Esophagus muscularis mucosa (tissue), 4 donors: ENCODE results near the gene LY9. TPM values are rescaled to one million over a fixed set of nuclear protein-coding genes. Genes with fewer than 3 reads are reported as not detected.

Source experiments
- DNase-seq: peaks from one replicate; pipeline ENCODE4 v3.0.0-alpha.2; 2017; ENCODE audit errors: extremely low spot score
- H3K27ac ChIP-seq, 4 donors: fragments of 200-600 bp; sonication (generic); replicated peaks in 1 of 4; 1 replicate in 3 of 4; 2 replicates in 1 of 4; pipeline ENCODE4 v1.5.1; 2016 to 2019; ENCODE audit warnings: mild to moderate bottlenecking in 1 of 4
- H3K27me3 ChIP-seq, 4 donors: fragments of 200-600 bp; sonication (generic); one replicate each; pipeline versions ENCODE4 v1.5.1 to v1.6.0; 2016 to 2019
- H3K36me3 ChIP-seq, 4 donors: fragments of 200-600 bp; sonication (generic); one replicate each; pipeline ENCODE4 v1.5.1; 2016 to 2019
- H3K4me1 ChIP-seq, 4 donors: fragments of 200-600 bp; sonication (generic); one replicate each; pipeline ENCODE4 v1.5.1; 2016 to 2019
- H3K4me3 ChIP-seq, 4 donors: fragments of 200-600 bp; sonication (generic); 1 replicate in 2 of 4; 2 replicates in 2 of 4; pipeline ENCODE4 v1.5.1; 2016 to 2019; ENCODE audit warnings: mild to moderate bottlenecking in 4 of 4, moderate library complexity in 1 of 4
- H3K9me3 ChIP-seq, 4 donors: fragments of 200-600 bp; sonication (generic); 1 replicate in 3 of 4; 2 replicates in 1 of 4; pipeline ENCODE4 v1.5.1; 2016 to 2019
- CTCF ChIP-seq, 3 experiments: fragments of 200-600 bp in 2 of 3; fragments of 450-650 bp in 1 of 3; sonication (generic) in 2 of 3; IDR thresholded peaks; one replicate each; pipeline ENCODE4 v1.5.1; 2017 to 2019; ENCODE audit warnings: antibody characterized with exemption in 3 of 3, mild to moderate bottlenecking in 2 of 3, moderate library complexity in 1 of 3
- EP300 ChIP-seq: sonication (generic); formaldehyde crosslinking; IDR thresholded peaks from one replicate; pipeline ENCODE4 v1.6.1; 2017; ENCODE audit warnings: antibody characterized with exemption
- POLR2A ChIP-seq: fragments of 450-650 bp; IDR thresholded peaks from one replicate; pipeline ENCODE4 v1.6.1; 2017; ENCODE audit warnings: antibody characterized with exemption, moderate library complexity, mild to moderate bottlenecking, low read depth
- POLR2AphosphoS5 ChIP-seq, 2 donors: sonication (generic); formaldehyde crosslinking; IDR thresholded peaks; one replicate each; pipeline ENCODE4 v1.6.1; 2017; ENCODE audit warnings: antibody characterized with exemption in 2 of 2
- WGBS: methylation state at CpG from one replicate; pipeline ENCODE4 v1.1.5; 2018; 5-methylcytosine and 5-hydroxymethylcytosine counted together
- intact Hi-C: fragments of 100-400 bp; cut with DNase I; formaldehyde crosslinking; loops from one replicate; pipeline ENCODE4 v1.15.1; 2023
- total RNA-seq, 4 donors: library from RNA; depleted of rRNA; stranded (reverse); fragments of >200 nt; gene quantifications; one replicate each; pipeline versions ENCODE4 v1.1.0 to v1.2.1, GENCODE V29; 2016

LY9 gene
- total RNA-seq, 4 donors from 2014 or later: 0.26 to 0.66 TPM; not detected in 2

- H3K9me3 ChIP-seq: no peaks in the 10 kb centered on the region
- no peaks in the 10 kb centered on the region for H3K27me3 ChIP-seq
- no peak overlapping the region for H3K27ac ChIP-seq
- intact Hi-C loops: no loop called here
- TF ChIP-seq POLR2AphosphoS5 (IDR thresholded peaks at IDR 0.05) (no peak), POLR2A (no peak)
- H3K4me1 ChIP-seq: no peaks in the 10 kb centered on the region
- DNase-seq: no peak
- WGBS: 90% methylated on average over 4 of the region's 4 CpGs
- H3K4me3 ChIP-seq: no peak overlapping the region
- H3K36me3 ChIP-seq: no peaks in the 10 kb centered on the region
Measured at GRCh38 chr1:160761046-160761445, 34.9 kb upstream of the LY9 start.

DNA sequence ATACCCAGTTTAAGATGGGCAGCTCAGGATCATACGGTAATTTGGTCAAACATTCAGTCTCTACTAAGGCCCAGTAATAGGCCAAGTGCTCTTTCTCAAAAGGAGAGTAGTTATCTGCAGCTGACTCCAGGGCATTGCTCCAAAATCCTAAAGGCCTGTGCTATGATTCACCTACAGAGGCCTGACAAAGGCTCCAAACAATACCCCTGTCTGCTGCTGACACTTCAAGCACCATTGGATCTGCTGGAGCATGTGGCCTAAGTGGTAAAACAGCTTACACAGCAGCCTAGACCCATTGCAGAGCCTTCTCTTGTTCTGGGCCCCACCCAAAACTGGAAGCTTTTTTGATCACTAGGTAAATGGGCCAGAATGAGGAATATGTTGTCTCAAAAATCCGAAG, 34.1 kb upstream of the LY9 start:
- WGBS: 100% methylated on average over 2 of the region's 2 CpGs

DNA sequence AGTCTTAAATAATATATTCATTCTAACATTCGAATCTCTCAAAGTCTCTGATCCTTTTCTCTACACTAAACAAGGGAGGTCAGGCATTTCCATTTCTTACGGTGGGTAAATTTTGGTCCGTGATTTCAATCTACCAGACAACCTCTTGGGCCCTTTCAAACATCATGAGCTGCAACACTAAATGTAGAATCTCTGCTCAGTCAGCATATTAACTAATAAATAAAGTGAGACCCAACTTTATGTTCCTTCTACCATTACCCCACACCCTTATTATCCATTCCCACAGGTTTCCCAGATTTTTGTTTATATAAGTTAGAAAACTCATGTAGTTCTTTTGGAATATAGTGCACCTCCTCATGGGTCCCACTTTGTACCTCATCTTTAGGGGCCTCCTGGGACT, 32.0 kb upstream of the LY9 start:
- Histone ChIP-seq H3K9me3 (no peaks in the 10 kb centered on the region), H3K4me1 (no peaks in the 10 kb centered on the region), H3K36me3 (no peaks in the 10 kb centered on the region), H3K27me3 (no peaks in the 10 kb centered on the region), H3K27ac (no peak overlapping the region), H3K4me3 (no peak overlapping the region)
- intact Hi-C loops: no loop called here
- TF ChIP-seq CTCF (IDR thresholded peaks at IDR 0.05) (no peak), POLR2AphosphoS5 (IDR thresholded peaks at IDR 0.05) (no peak), POLR2A (no peak), EP300 (no peak)
- DNase-seq: no peak
- WGBS: 83% methylated on average over 3 of the region's 3 CpGs

More for the DNA sequence above, 34.1 kb upstream of the LY9 start:
- Histone ChIP-seq H3K4me1 (no peaks in the 10 kb centered on the region), H3K9me3 (no peaks in the 10 kb centered on the region), H3K36me3 (no peaks in the 10 kb centered on the region), H3K27ac (no peak overlapping the region), H3K27me3 (no peaks in the 10 kb centered on the region), H3K4me3 (no peak overlapping the region)
- intact Hi-C loops: no loop called here
- TF ChIP-seq POLR2A (no peak), CTCF (IDR thresholded peaks at IDR 0.05) (no peak), EP300 (no peak), POLR2AphosphoS5 (IDR thresholded peaks at IDR 0.05) (no peak)
- no peak for DNase-seq

DNA sequence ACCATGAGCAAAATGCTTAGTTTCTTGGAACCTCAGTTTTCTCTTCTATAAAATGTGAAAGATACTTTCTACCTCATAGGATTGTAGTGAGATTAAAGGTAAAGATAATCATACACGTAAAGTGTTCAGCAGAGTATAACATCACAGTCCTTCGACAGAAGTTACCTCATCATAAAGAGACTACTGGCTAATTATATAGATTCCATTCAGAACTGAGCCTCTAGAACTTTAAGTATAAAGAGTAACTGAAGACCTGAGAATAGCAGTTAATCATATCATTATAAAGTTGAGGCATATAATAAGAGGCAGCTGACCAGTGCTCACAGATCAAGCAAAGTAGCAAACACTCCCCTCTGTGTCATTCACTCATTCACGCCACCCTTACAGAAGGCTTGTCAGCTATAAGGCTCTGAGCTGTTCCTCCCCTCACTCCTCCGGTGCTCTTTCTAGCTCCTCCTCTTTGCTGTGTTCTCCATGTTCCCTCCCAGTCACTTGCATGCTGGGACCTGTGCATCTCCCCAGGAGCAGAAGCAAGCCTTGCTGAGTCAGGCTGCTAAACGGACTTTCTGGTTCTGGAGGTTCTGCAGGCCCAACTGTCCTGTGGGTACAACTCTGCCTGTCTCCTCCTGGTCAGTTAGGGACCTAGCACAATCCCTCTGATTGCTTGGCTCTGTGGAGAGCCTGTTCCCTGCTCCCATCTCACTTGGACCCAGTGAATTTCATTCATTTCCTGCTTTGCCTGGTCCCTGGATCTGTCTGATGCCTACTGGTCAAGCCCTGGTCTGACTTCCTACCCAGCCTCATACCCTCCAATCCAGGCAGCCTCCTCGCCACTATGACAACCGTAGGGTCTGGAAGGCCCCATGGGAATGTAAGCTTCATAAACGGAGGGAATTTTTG, 28.3 kb upstream of the LY9 start:
- intact Hi-C loops: no loop called here
- no peak overlapping the region for H3K27ac ChIP-seq
- H3K4me1 ChIP-seq: no peaks in the 10 kb centered on the region
- H3K36me3 ChIP-seq: no peaks in the 10 kb centered on the region
- no peaks in the 10 kb centered on the region for H3K9me3 ChIP-seq
- H3K27me3 ChIP-seq: no peaks in the 10 kb centered on the region
- no peak for DNase-seq
- WGBS: 59% methylated on average over 8 of the region's 8 CpGs
- no peak overlapping the region for H3K4me3 ChIP-seq
- no peak for TF ChIP-seq CTCF (IDR thresholded peaks at IDR 0.05)
- no peak for TF ChIP-seq POLR2A
- TF ChIP-seq POLR2AphosphoS5 (IDR thresholded peaks at IDR 0.05): no peak
- TF ChIP-seq EP300: no peak

DNA sequence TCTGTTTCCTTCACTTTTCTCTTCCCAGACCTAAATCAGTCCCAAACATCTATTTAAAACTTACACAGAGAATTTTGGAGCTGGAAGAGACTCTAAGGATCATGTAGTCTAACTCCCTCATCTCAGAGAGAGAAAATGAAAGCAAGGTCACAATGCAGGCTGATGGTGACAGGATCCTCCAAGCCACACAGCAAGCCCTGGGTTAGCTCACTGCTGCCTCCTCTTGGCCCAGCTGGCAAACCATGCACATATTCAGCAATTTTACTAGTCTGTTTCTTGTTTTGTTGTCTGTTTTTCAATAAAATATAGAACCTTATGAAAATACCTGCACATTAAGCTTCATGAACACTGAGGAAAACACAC, 27.7 kb upstream of the LY9 start:
- no peaks in the 10 kb centered on the region for H3K9me3 ChIP-seq
- no peaks in the 10 kb centered on the region for H3K4me1 ChIP-seq
- no peak overlapping the region for H3K27ac ChIP-seq
- intact Hi-C loops: no loop called here
- TF ChIP-seq CTCF (IDR thresholded peaks at IDR 0.05): peak in 1 of 3 experiments; percentile 29
- no peak for TF ChIP-seq EP300
- no peak for TF ChIP-seq POLR2AphosphoS5 (IDR thresholded peaks at IDR 0.05)
- H3K27me3 ChIP-seq: no peaks in the 10 kb centered on the region
- H3K36me3 ChIP-seq: no peaks in the 10 kb centered on the region
- no peak for DNase-seq
- H3K4me3 ChIP-seq: no peak overlapping the region
